Measurements from ENCODE around the gene ZNF438.

ZNF438 gene

GRCh38 chr10:30825495-30825894 lies 206.2 kb downstream of the ZNF438 start:
- no peak for DNase-seq (ENCODE audit: low read depth)

- DNase-seq (ENCODE audit: low read depth): no peak
Measured at GRCh38 chr10:30825022-30825421, 206.6 kb downstream of the ZNF438 start.

- DNase-seq (ENCODE audit: low read depth): no peak
Measured at GRCh38 chr10:30823651-30824050, 208.0 kb downstream of the ZNF438 start.

GRCh38 chr10:30822693-30823465 lies 208.8 kb downstream of the ZNF438 start:
- no peak for DNase-seq (ENCODE audit: low read depth)

- DNase-seq (ENCODE audit: low read depth): no peak
Measured at GRCh38 chr10:30821994-30822692, 209.5 kb downstream of the ZNF438 start.

GRCh38 chr10:30821261-30821993 lies 210.2 kb downstream of the ZNF438 start:
- no peak for DNase-seq (ENCODE audit: low read depth)

- DNase-seq (ENCODE audit: low read depth): peak; percentile 64
Measured at GRCh38 chr10:30820261-30820991, 211.2 kb downstream of the ZNF438 start.

- DNase-seq (ENCODE audit: low read depth): peak; percentile 24
Measured at GRCh38 chr10:30819341-30820181, 212.1 kb downstream of the ZNF438 start.

GRCh38 chr10:30818854-30819253 lies 212.8 kb downstream of the ZNF438 start:
- DNase-seq (ENCODE audit: low read depth): no peak

GRCh38 chr10:30818010-30818660 lies 213.5 kb downstream of the ZNF438 start:
- no peak for DNase-seq (ENCODE audit: low read depth)

- DNase-seq (ENCODE audit: low read depth): no peak
Measured at GRCh38 chr10:30817541-30817940, 214.1 kb downstream of the ZNF438 start.

- no peak for DNase-seq (ENCODE audit: low read depth)
Measured at GRCh38 chr10:30816820-30817171, 214.9 kb downstream of the ZNF438 start.

- no peak for DNase-seq (ENCODE audit: low read depth)
Measured at GRCh38 chr10:30816159-30816819, 215.4 kb downstream of the ZNF438 start.

GRCh38 chr10:30813872-30814481 lies 217.7 kb downstream of the ZNF438 start:
- DNase-seq (ENCODE audit: low read depth): peak; percentile 44

GRCh38 chr10:30812018-30812851 lies 219.4 kb downstream of the ZNF438 start:
- DNase-seq (ENCODE audit: low read depth): no peak

- DNase-seq (ENCODE audit: low read depth): no peak
Measured at GRCh38 chr10:30811276-30812017, 220.2 kb downstream of the ZNF438 start.

- no peak for DNase-seq (ENCODE audit: low read depth)
Measured at GRCh38 chr10:30810416-30810815, 221.2 kb downstream of the ZNF438 start.

- no peak for DNase-seq (ENCODE audit: low read depth)
Measured at GRCh38 chr10:30806850-30807249, 224.8 kb downstream of the ZNF438 start.

All from HS-5 (cell line).